Lower lobe of right lung (tissue), 2 donors: ENCODE results near the gene GAL3ST2. TPM values are rescaled to one million over a fixed set of nuclear protein-coding genes. Genes with fewer than 3 reads are reported as not detected.

Experiments used
- ATAC-seq, 2 donors: fragments of 200-7000 bp; cut with Tn5 transposase; one replicate each; pipeline ENCODE4 v1.9.1; 2020 to 2022; ENCODE audit warnings: mild to moderate bottlenecking in 2 of 2, moderate library complexity in 2 of 2
- DNase-seq: peaks from one replicate; pipeline ENCODE4 v3.0.0-alpha.2; 2020
- H3K27ac ChIP-seq: fragments of 200-600 bp; one replicate; pipeline ENCODE4 v1.8.0; 2022
- H3K27me3 ChIP-seq: fragments of 200-600 bp; one replicate; pipeline ENCODE4 v1.8.0; 2022; ENCODE audit warnings: low read depth
- H3K36me3 ChIP-seq: fragments of 200-600 bp; one replicate; pipeline ENCODE4 v1.8.0; 2022; ENCODE audit warnings: mild to moderate bottlenecking
- H3K4me1 ChIP-seq: fragments of 200-600 bp; one replicate; pipeline ENCODE4 v1.8.0; 2022
- H3K4me3 ChIP-seq: fragments of 200-600 bp; one replicate; pipeline ENCODE4 v1.8.0; 2022; ENCODE audit warnings: mild to moderate bottlenecking
- H3K9me3 ChIP-seq: fragments of 200-600 bp; one replicate; pipeline ENCODE4 v1.8.0; 2022
- CTCF ChIP-seq: fragments of 200-600 bp; IDR thresholded peaks from one replicate; pipeline ENCODE4 v1.8.0; 2022; ENCODE audit warnings: antibody characterized with exemption, mild to moderate bottlenecking
- intact Hi-C: fragments of 100-400 bp; cut with DNase I; formaldehyde crosslinking; loops from one replicate; pipeline ENCODE4 v1.11.0; 2022
- total RNA-seq: library from RNA; stranded (reverse); fragmentation: NEBNext Ultra II Directional; extraction: Animal tissue kit (Norgen Biotek cat#: 25700); gene quantifications from one replicate; pipeline ENCODE4 v1.2.1, GENCODE V29; 2021
- donor health status: DM: no; HTN: yes; CAD: no; lungs with severe emphysema.

GAL3ST2 gene
- total RNA-seq, 1 donor from 2014 or later: not detected

DNA sequence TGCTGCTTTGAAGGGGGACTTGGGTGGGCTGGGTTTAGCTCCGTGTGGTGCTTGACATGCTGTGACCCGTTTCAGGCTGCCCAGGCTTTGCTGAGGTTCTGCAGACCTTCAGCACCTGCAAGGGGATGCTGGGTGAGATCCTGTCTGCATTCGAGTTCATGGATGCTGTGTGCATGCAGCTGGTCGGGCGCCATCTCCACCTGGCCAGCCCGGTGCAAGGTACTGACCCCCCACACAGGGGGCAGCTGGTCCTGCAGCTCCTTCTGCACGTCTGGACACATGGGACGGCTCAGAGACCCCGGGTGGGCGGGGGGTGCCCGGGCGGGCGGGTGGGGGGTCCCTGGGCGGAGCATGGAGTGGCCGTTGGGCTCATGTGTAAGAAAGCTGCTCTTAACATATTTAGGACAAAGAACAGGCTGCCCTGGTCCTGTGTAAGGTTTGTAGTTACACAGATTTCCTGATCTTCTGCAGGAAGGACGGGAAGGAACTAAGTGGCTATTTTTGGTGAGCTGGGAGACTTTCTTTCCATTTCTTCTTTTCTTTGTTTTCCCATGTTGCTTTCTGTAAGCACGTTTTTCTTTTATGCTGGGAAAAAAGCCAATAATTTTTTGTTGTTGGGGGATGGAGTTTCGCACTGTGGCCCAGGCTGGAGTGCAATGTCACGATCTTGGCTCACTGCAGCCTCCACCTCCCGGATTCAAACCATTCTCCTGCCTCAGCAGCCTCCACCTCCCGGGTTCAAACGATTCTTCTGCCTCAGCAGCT, 26.4 kb upstream of the GAL3ST2 start:
- Histone ChIP-seq H3K4me3 (no peak overlapping the region), H3K4me1 (no peaks in the 10 kb centered on the region), H3K27ac (no peak overlapping the region), H3K9me3 (no peaks in the 10 kb centered on the region), H3K27me3 (no peaks in the 10 kb centered on the region), H3K36me3 (peaks cover 36% of the 10 kb centered on the region)
- intact Hi-C loops: no loop called here
- ATAC-seq: no peak
- no peak for TF ChIP-seq CTCF
- no peak for DNase-seq

- Histone ChIP-seq H3K4me3 (no peak overlapping the region), H3K9me3 (no peaks in the 10 kb centered on the region), H3K36me3 (peaks cover 41% of the 10 kb centered on the region), H3K4me1 (no peaks in the 10 kb centered on the region), H3K27me3 (no peaks in the 10 kb centered on the region), H3K27ac (no peak overlapping the region)
- DNase-seq (no peak), ATAC-seq (no peak)
- intact Hi-C loops: no loop called here
- no peak for TF ChIP-seq CTCF
These were observed 25.5 kb upstream of the GAL3ST2 start for GRCh38 chr2:241751152-241751551.

- no peak overlapping the region for H3K4me3 ChIP-seq
- no peaks in the 10 kb centered on the region for H3K9me3 ChIP-seq
- intact Hi-C loops: no loop called here
- no peak for ATAC-seq
- no peak for DNase-seq
- H3K27ac ChIP-seq: no peak overlapping the region
- no peak for TF ChIP-seq CTCF
- H3K27me3 ChIP-seq: no peaks in the 10 kb centered on the region
- no peaks in the 10 kb centered on the region for H3K4me1 ChIP-seq
- peaks cover 47% of the 10 kb centered on the region for H3K36me3 ChIP-seq
These were observed 24.8 kb upstream of the GAL3ST2 start for GRCh38 chr2:241751776-241752175.

DNA sequence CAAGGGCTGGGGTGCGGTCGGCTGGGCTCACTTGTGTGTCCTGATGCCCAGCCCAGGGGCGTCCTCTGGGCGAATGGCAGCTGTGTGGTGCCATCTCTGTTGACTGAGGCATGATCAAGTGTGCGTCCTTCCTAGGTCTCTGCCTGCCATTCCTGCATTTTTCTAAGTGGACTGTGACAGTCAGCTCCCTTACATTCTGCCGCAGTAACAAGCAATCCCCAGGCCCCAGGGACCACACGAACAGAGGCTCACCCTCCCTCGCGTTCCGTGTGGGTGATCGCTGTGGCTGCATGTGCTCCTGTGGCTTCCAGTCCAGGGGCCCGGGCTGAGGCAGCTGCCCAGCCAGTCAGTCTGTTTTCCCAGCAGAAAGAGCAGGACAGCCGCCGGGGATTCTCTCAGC, 24.4 kb upstream of the GAL3ST2 start:
- no peak for TF ChIP-seq CTCF
- Histone ChIP-seq H3K9me3 (no peaks in the 10 kb centered on the region), H3K27me3 (no peaks in the 10 kb centered on the region), H3K4me1 (no peaks in the 10 kb centered on the region), H3K36me3 (peaks cover 50% of the 10 kb centered on the region), H3K27ac (no peak overlapping the region), H3K4me3 (no peak overlapping the region)
- DNase-seq (no peak), ATAC-seq (no peak)
- intact Hi-C loops: no loop called here

DNA sequence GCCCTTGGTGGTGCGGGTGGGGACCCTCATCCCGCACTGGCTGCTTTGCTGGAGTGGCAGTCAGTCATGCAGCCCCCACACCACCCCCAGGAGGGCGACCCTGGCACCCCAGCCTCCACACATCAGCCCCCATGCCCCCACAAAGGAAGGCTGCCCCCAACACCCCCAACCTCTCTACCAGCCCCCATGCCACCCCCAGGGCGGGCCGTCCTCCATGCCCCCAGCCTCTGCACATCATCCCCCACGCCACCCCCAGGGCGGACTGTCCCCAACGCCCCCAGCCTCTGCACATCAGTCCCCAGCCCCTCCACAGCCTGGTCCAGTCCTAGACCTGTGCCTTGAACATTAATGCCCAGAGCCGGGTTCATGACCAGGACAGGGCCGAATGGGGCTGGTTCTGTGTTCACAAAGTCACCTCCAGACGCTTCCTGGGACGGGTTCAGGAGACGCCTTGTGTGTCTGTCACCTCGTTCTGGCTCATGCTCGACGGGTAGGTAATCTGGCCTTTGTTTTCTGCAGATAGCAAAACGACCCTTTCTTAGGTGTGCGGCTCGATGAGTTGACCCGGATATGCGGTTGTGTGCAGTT, 23.8 kb upstream of the GAL3ST2 start:
- Histone ChIP-seq H3K9me3 (no peaks in the 10 kb centered on the region), H3K36me3 (peaks cover 56% of the 10 kb centered on the region), H3K4me3 (no peak overlapping the region), H3K27me3 (no peaks in the 10 kb centered on the region), H3K4me1 (no peaks in the 10 kb centered on the region), H3K27ac (no peak overlapping the region)
- intact Hi-C loops: no loop called here
- no peak for TF ChIP-seq CTCF
- DNase-seq (no peak), ATAC-seq (no peak)
